IMR-90 (cell line): ENCODE measurements around the gene CC2D2A. TPM values are rescaled to one million over a fixed set of nuclear protein-coding genes. Genes with fewer than 3 reads are reported as not detected.
A peak's percentile ranks its signal among the peaks of the same experiment; 100 is the strongest.

Experiments used
- ATAC-seq: fragments of 200-7000 bp; cut with Tn5 transposase; 2 replicates; pipeline ENCODE4 v1.9.1; 2020; ENCODE audit warnings: low read depth, mild to moderate bottlenecking, moderate library complexity
- BruUV-seq: library from RNA; stranded (reverse); fragments of 400-500 nt; replicated peaks from 2 replicates; lab custom pipeline; 2021; lab: Mats Ljungman, UMichigan
- CTCF ChIA-PET: fragments of 300-600 bp; formaldehyde crosslinking; extraction: SDS; loops from one replicate; lab custom pipeline; 2021; ENCODE audit warnings: antibody characterized with exemption; lab: Yijun Ruan, JAX
- POLR2A ChIA-PET: fragments of 300-600 bp; sonication (Branson Sonifier 250); formaldehyde crosslinking; loops from one replicate; lab custom pipeline; 2022; ENCODE audit warnings: antibody characterized with exemption; ENCODE audit not compliant: unreplicated experiment; lab: Charles Lee
- DNase-seq: peaks from one replicate; pipeline ENCODE4 v3.0.0; 2013
- H2AFZ ChIP-seq: replicated peaks from 2 replicates; pipeline ENCODE3; 2013; ENCODE audit warnings: low read length, mild to moderate bottlenecking; ENCODE audit not compliant: poor library complexity
- H2AK5ac ChIP-seq: 2 replicates; pipeline ENCODE4 v1.6.1; 2013; ENCODE audit warnings: low read depth, low read length, inconsistent platforms
- H2AK9ac ChIP-seq: replicated peaks from 2 replicates; pipeline ENCODE3; 2013; ENCODE audit warnings: mild to moderate bottlenecking, low read depth, low read length, moderate library complexity; ENCODE audit not compliant: poor library complexity
- H2BK120ac ChIP-seq: 2 replicates; pipeline ENCODE4 v1.6.1; 2013; ENCODE audit warnings: low read depth, low read length, inconsistent platforms
- H2BK15ac ChIP-seq: 3 replicates; pipeline ENCODE4 v1.6.1; 2013; ENCODE audit warnings: low read depth, low read length, inconsistent platforms
- H2BK20ac ChIP-seq: 2 replicates; pipeline ENCODE4 v1.6.1; 2013; ENCODE audit warnings: low read depth, mild to moderate bottlenecking, inconsistent platforms, low read length, moderate library complexity
- H2BK5ac ChIP-seq: 2 replicates; pipeline ENCODE4 v1.6.1; 2013; ENCODE audit warnings: mild to moderate bottlenecking, low read depth, low read length, inconsistent platforms; ENCODE audit not compliant: poor library complexity, severe bottlenecking
- H3K14ac ChIP-seq: replicated peaks from 2 replicates; pipeline ENCODE4 v1.6.1; 2013; ENCODE audit warnings: low read depth, low read length, inconsistent platforms
- H3K18ac ChIP-seq: 2 replicates; pipeline ENCODE4 v1.6.1; 2013; ENCODE audit warnings: low read depth, low read length, control low read depth
- H3K23ac ChIP-seq: 2 replicates; pipeline ENCODE4 v1.6.1; 2013; ENCODE audit warnings: low read depth, low read length, inconsistent platforms
- H3K27ac ChIP-seq: 2 replicates; pipeline ENCODE4 v1.5.1; 2013; ENCODE audit warnings: mild to moderate bottlenecking, control low read depth, low read length; ENCODE audit not compliant: insufficient read depth
- H3K27me3 ChIP-seq: 2 replicates; pipeline ENCODE4 v1.6.1; 2013; ENCODE audit warnings: low read length; ENCODE audit not compliant: control insufficient read depth, insufficient read depth
- H3K36me3 ChIP-seq: 2 replicates; pipeline ENCODE4 v1.6.1; 2013; ENCODE audit warnings: low read length, mixed read lengths; ENCODE audit not compliant: control insufficient read depth, insufficient read depth
- H3K4ac ChIP-seq: 2 replicates; pipeline ENCODE4 v1.6.1; 2013; ENCODE audit warnings: low read depth, low read length, inconsistent platforms
- H3K4me1 ChIP-seq: 2 replicates; pipeline ENCODE4 v1.6.1; 2013; ENCODE audit warnings: low read length, mixed read lengths; ENCODE audit not compliant: control insufficient read depth, insufficient read depth
- H3K4me2 ChIP-seq: 2 replicates; pipeline ENCODE4 v1.6.1; 2013; ENCODE audit warnings: low read depth, mild to moderate bottlenecking, control low read depth, low read length, moderate library complexity
- H3K4me3 ChIP-seq: 2 replicates; pipeline ENCODE4 v1.5.1; 2013; ENCODE audit warnings: low read depth, mild to moderate bottlenecking, control low read depth, low read length, moderate library complexity; ENCODE audit not compliant: insufficient read depth
- H3K56ac ChIP-seq: 2 replicates; pipeline ENCODE4 v1.6.1; 2013; ENCODE audit warnings: low read length, inconsistent platforms; ENCODE audit not compliant: insufficient read depth; ENCODE audit errors: extremely low read depth
- H3K79me1 ChIP-seq, 2 experiments: 2 replicates each; pipeline ENCODE4 v1.6.1; 2013; ENCODE audit warnings: low read length in 2 of 2, inconsistent platforms in 1 of 2, low read depth in 1 of 2
- H3K9ac ChIP-seq: 2 replicates; pipeline ENCODE4 v1.6.1; 2013; ENCODE audit warnings: low read depth, low read length, control low read depth
- H3K9me1 ChIP-seq: 2 replicates; pipeline ENCODE4 v1.6.1; 2013; ENCODE audit warnings: low read length, inconsistent platforms; ENCODE audit not compliant: insufficient read depth
- H3K9me3 ChIP-seq: 2 replicates; pipeline ENCODE4 v1.6.1; 2013; ENCODE audit warnings: low read length; ENCODE audit not compliant: control insufficient read depth, insufficient read depth
- H4K20me1 ChIP-seq: 2 replicates; pipeline ENCODE4 v1.6.1; 2013; ENCODE audit warnings: low read length, inconsistent platforms; ENCODE audit not compliant: insufficient read depth
- H4K5ac ChIP-seq: 2 replicates; pipeline ENCODE4 v1.6.1; 2013; ENCODE audit warnings: mild to moderate bottlenecking, low read depth, low read length, control low read depth
- H4K8ac ChIP-seq, 2 experiments: 2 replicates each; pipeline ENCODE4 v1.6.1; 2013; ENCODE audit warnings: low read depth in 2 of 2, low read length in 2 of 2, control low read depth in 1 of 2, inconsistent platforms in 1 of 2
- H4K91ac ChIP-seq: 2 replicates; pipeline ENCODE4 v1.6.1; 2013; ENCODE audit warnings: low read depth, low read length, inconsistent platforms; ENCODE audit not compliant: insufficient read depth
- BHLHE40 ChIP-seq: fragments of 150-350 bp; IDR thresholded peaks from 2 replicates; pipeline ENCODE4 v1.6.1; 2016; ENCODE audit warnings: mild to moderate bottlenecking, low read depth, low read length
- CEBPB ChIP-seq: IDR thresholded peaks from 2 replicates; pipeline ENCODE4 v1.6.1; 2012; ENCODE audit warnings: low read depth, low read length, improper control_type of control experiment
- FOS ChIP-seq: fragments of 150-350 bp; IDR thresholded peaks from 2 replicates; pipeline ENCODE4 v1.6.1; 2016; ENCODE audit warnings: low read depth, low read length
- MAFK ChIP-seq: IDR thresholded peaks from 2 replicates; pipeline ENCODE4 v1.6.1; 2012; ENCODE audit warnings: low read depth, low read length, improper control_type of control experiment
- POLR2A ChIP-seq: IDR thresholded peaks from 2 replicates; pipeline ENCODE4 v1.6.1; 2012; ENCODE audit warnings: mild to moderate bottlenecking, low read depth, low read length
- RAD21 ChIP-seq: IDR thresholded peaks from 2 replicates; pipeline ENCODE4 v1.6.1; 2012; ENCODE audit warnings: low read length, improper control_type of control experiment
- RCOR1 ChIP-seq: IDR thresholded peaks from 2 replicates; pipeline ENCODE4 v1.6.1; 2012; ENCODE audit warnings: mild to moderate bottlenecking, low read length, improper control_type of control experiment; ENCODE audit not compliant: insufficient replicate concordance
- RFX5 ChIP-seq: IDR thresholded peaks from 2 replicates; pipeline ENCODE4 v1.8.0; 2012; ENCODE audit warnings: low read depth, mild to moderate bottlenecking, low read length, moderate library complexity
- SMC3 ChIP-seq: fragments of 150-350 bp; IDR thresholded peaks from 2 replicates; pipeline ENCODE4 v1.6.1; 2016; ENCODE audit warnings: low read depth, mild to moderate bottlenecking, antibody characterized with exemption, low read length, moderate library complexity
- WGBS, 2 experiments: methylation state at CpG; one replicate each; pipeline versions ENCODE4 v1.1.5 to v1.1.7; 2013; ENCODE audit warnings: missing lambda C conversion rate in 2 of 2; ENCODE audit not compliant: insufficient read length in 1 of 2; ENCODE audit errors: extremely low coverage in 2 of 2; 5-methylcytosine and 5-hydroxymethylcytosine counted together
- dilution Hi-C: fragments of 300-500 bp; cut with HindIII; formaldehyde crosslinking; loops from one replicate; pipeline ENCODE4 v1.14.3; 2018; ENCODE audit warnings: low sequenced_read_pairs; ENCODE audit not compliant: unreplicated experiment
- in situ Hi-C: fragments of 300-500 bp; cut with MboI; formaldehyde crosslinking; loops from 3 replicates; pipeline ENCODE4 v1.14.3; 2019; ENCODE audit warnings: low sequenced_read_pairs, inconsistent platforms, mixed read lengths
- intact Hi-C: fragments of 100-400 bp; cut with micrococcal nuclease; formaldehyde crosslinking; loops from 2 replicates; pipeline ENCODE4 v1.10.0; 2022
- polyA plus RNA-seq, 3 experiments: library from polyadenylated mRNA; depleted of rRNA; stranded (reverse); fragments of >200 nt; gene quantifications; 2 replicates each; pipeline ENCODE4 v1.2.3, GENCODE V29; 2012; ENCODE audit warnings: low replicate concordance in 1 of 3
- total RNA-seq: library from RNA; depleted of rRNA; stranded (reverse); fragments of >200 nt; gene quantifications from 2 replicates; pipeline ENCODE4 v1.2.3, GENCODE V29; 2012
- TF ChIP-seq, protein P1 (sequence below): conservative IDR thresholded peaks from 2 replicates; pipeline ENCODE4 v1.5.1; 2012; ENCODE audit warnings: mild to moderate bottlenecking, low read depth, low read length, improper control_type of control experiment
- TF ChIP-seq, protein P2 (sequence below): fragments of 150-350 bp; IDR thresholded peaks from 2 replicates; pipeline ENCODE4 v1.6.1; 2017; ENCODE audit warnings: mild to moderate bottlenecking, antibody characterized with exemption, low read length, low read depth
- TF ChIP-seq, protein P3 (sequence below): fragments of 150-350 bp; IDR thresholded peaks from 2 replicates; pipeline ENCODE4 v1.6.1; 2016; ENCODE audit warnings: low read depth, mild to moderate bottlenecking, low read length, moderate library complexity, borderline replicate concordance

CC2D2A gene
- total and polyA plus RNA-seq, 2 of the 4 experiments (the other 2 are of a cell fraction), result 20.8 to 26.3 TPM

DNA sequence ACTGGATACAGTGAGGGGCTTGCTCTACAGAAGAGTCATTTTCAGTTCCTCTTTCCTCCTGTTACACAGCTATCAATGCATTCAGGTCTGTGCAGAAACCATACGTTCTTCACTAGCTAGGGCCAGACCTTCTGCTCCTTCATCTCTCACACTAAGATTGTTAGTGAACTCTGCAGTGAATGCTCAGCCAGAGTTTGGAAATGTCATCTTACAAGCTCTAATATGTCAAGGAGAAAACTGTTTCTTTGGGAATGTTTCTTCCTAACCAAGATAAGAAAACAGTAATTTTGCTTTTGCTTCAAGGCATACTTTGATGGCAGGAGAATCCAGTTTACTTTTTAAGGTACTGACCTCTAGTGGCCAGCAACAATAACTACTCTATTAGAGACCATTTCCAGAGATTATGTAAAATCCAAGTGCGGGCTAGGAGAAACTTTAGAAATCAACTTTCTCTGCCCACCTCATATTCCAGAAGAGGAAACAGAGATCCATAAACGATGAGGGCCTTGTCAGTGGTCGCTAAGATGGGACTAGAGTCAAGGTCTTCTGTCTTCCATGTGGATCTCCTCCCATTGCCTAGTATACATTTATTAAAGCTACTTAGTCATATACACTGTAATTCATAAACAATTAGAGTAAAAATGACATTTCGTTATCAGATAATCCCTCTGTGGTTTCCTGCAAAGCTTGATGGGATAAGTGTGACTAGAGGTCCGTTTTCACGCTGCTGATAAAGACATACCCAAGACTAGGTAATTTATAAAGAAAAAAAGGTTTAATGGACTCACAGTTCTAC lies 12.1 kb upstream of the CC2D2A start:
- no peak overlapping the region for H2AK9ac ChIP-seq
- peak overlapping the region; percentile 73 for H4K91ac ChIP-seq
- H4K20me1 ChIP-seq, result no peaks in the 10 kb centered on the region
- no TSS peak for BruUV-seq
- peak overlapping the region; percentile 85; the same call in 1 of the 2 replicates for H3K27ac ChIP-seq
- peaks cover 4% of the 10 kb centered on the region for H3K27me3 ChIP-seq
- H3K14ac ChIP-seq, result peak overlapping the region; percentile 84
- H3K79me1 ChIP-seq, result no peaks in the 10 kb centered on the region
- WGBS, 2 experiments, result no CpG with 5 or more reads among the region's 7 CpGs
- peak overlapping the region; percentile 71 for H2AFZ ChIP-seq
- H4K8ac ChIP-seq, result peak overlapping the region; percentile 1 to 87; a peak in 3 of 4 replicates
- H3K4me1 ChIP-seq, result peaks cover 23% of the 10 kb centered on the region
- dilution Hi-C loops, result no loop called here
- H2BK5ac ChIP-seq, result peak overlapping the region; percentile 48
- peak overlapping the region; percentile 78; the same call in 1 of the 2 replicates for H3K56ac ChIP-seq
- H3K4ac ChIP-seq, result peak overlapping the region; percentile 82
- no peak overlapping the region for H3K4me3 ChIP-seq
- in situ Hi-C loops, result loop anchor here (5.0 to 25.0 kb wide), 5 partner anchors 123 to 1820 kb away; partner anchors contain the start of gene BOD1L1
- 0 out of 2 replicates have a peak overlapping the region, but pooled peaks have one; percentile 85 for H2AK5ac ChIP-seq
- peak overlapping the region; percentile 75 for H3K4me2 ChIP-seq
- H3K18ac ChIP-seq, result peak overlapping the region; percentile 73
- ATAC-seq (peak; percentile 88), DNase-seq (peak; percentile 81)
- H2BK15ac ChIP-seq, result peak overlapping the region; percentile 96
- peak overlapping the region; percentile 31; the same call in 1 of the 2 replicates for H3K23ac ChIP-seq
- H3K9me3 ChIP-seq, result no peaks in the 10 kb centered on the region
- peak overlapping the region; percentile 68 for H3K9ac ChIP-seq
- H2BK20ac ChIP-seq, result peak overlapping the region; percentile 87
- peak overlapping the region; percentile 82 for H4K5ac ChIP-seq
- CTCF ChIA-PET, result interaction anchor here (0.5 to 2.7 kb wide), 11 partner anchors 12 to 225 kb away, joined by 3 to 14 read pairs (median 3); partner anchors contain the start of gene CC2D2A
- H2BK120ac ChIP-seq, result peak overlapping the region; percentile 88
- POLR2A ChIA-PET, result interaction anchor here (1.0 kb wide), 1 partner anchor 57 kb away, joined by 3 read pairs; no protein-coding TSS in a partner anchor
- no peaks in the 10 kb centered on the region for H3K36me3 ChIP-seq
- TF ChIP-seq BHLHE40, result no peak
- TF ChIP-seq, protein P1, sequence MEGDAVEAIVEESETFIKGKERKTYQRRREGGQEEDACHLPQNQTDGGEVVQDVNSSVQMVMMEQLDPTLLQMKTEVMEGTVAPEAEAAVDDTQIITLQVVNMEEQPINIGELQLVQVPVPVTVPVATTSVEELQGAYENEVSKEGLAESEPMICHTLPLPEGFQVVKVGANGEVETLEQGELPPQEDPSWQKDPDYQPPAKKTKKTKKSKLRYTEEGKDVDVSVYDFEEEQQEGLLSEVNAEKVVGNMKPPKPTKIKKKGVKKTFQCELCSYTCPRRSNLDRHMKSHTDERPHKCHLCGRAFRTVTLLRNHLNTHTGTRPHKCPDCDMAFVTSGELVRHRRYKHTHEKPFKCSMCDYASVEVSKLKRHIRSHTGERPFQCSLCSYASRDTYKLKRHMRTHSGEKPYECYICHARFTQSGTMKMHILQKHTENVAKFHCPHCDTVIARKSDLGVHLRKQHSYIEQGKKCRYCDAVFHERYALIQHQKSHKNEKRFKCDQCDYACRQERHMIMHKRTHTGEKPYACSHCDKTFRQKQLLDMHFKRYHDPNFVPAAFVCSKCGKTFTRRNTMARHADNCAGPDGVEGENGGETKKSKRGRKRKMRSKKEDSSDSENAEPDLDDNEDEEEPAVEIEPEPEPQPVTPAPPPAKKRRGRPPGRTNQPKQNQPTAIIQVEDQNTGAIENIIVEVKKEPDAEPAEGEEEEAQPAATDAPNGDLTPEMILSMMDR, result peak; percentile 83
- TF ChIP-seq, protein P2, sequence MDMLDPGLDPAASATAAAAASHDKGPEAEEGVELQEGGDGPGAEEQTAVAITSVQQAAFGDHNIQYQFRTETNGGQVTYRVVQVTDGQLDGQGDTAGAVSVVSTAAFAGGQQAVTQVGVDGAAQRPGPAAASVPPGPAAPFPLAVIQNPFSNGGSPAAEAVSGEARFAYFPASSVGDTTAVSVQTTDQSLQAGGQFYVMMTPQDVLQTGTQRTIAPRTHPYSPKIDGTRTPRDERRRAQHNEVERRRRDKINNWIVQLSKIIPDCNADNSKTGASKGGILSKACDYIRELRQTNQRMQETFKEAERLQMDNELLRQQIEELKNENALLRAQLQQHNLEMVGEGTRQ, result no peak
- TF ChIP-seq, protein P3, sequence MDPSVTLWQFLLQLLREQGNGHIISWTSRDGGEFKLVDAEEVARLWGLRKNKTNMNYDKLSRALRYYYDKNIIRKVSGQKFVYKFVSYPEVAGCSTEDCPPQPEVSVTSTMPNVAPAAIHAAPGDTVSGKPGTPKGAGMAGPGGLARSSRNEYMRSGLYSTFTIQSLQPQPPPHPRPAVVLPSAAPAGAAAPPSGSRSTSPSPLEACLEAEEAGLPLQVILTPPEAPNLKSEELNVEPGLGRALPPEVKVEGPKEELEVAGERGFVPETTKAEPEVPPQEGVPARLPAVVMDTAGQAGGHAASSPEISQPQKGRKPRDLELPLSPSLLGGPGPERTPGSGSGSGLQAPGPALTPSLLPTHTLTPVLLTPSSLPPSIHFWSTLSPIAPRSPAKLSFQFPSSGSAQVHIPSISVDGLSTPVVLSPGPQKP, result no peak
- no peak for TF ChIP-seq MAFK
- TF ChIP-seq RFX5, result no peak
- TF ChIP-seq RAD21, result peak; percentile 84
- TF ChIP-seq RCOR1, result no peak
- no peak for TF ChIP-seq FOS
- no peak for TF ChIP-seq POLR2A
- TF ChIP-seq SMC3, result peak; percentile 81
- TF ChIP-seq CEBPB, result no peak
- intact Hi-C loops, result loop anchor here (1.0 to 5.0 kb wide), 7 partner anchors 55 to 455 kb away; partner anchors contain the start of gene CPEB2
- peaks cover 2% of the 10 kb centered on the region for H3K9me1 ChIP-seq
